ENCODE data around the gene GRAMD1C.

- TF ChIP-seq CTCF (IDR thresholded peaks at IDR 0.05; ENCODE audit: low read length) = no peak
- TF ChIP-seq EZH2 (optimal IDR thresholded peaks at IDR 0.05; ENCODE audit: low read depth, low read length) = no peak
- TF ChIP-seq EZH2phosphoT487 (IDR thresholded peaks at IDR 0.05; ENCODE audit: low read length) = no peak
Measured at GRCh38 chr3:113946831-113947230, 108.2 kb downstream of the GRAMD1C start.

All from MM.1S (cell line).